ENCODE results near the gene MYO7B.

DNA sequence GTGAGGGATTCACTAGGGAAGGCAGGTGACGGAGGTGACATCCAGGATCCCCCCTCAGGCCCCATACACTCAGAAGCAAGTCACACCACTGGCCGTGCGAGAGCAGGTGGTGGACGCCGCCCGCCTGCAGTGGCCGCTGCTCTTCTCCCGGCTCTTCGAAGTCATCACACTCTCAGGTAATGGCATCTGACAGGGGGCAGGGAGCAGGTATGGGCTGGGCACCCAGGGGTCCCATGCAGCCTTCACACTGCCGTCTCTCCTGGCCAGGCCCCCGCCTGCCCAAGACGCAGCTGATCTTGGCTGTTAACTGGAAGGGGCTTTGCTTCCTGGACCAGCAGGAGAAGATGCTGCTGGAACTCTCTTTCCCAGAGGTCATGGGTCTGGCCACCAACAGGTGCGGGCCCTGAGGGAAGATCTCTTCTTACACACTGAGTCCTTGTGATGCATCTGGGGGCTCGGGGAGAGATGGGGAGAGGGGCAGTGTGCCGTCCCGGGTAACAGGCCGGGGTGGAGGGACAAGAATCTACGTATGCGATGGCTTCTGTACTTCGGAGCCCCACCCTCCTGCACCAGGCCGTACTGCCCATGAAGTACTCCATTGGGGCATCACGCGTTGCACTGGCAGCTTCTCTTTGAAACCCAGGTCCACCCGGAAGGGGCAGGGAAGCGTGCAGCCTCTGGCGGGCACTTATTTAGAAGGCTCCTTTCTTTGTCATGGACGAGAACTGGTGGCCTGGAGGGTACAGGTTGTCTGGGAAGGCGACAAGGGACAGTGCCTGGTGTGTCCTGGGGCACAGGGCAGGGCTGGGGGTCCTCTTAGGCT lies 91.6 kb downstream of the MYO7B start:
- no peak for TF ChIP-seq SRF (CRISPR knock-in tag; IDR thresholded peaks at IDR 0.05)
- TF ChIP-seq NBN (IDR thresholded peaks at IDR 0.05; ENCODE audit: low read depth), result no peak
- TF ChIP-seq CTCF (IDR thresholded peaks at IDR 0.05 in 2 of 3, conservative IDR thresholded peaks at IDR 0.05 in 1 of 3; ENCODE audit: insufficient read depth in 2 of 3, low read depth in 1 of 3, low read length in 3 of 3), result no peak
- TF ChIP-seq EP300 (IDR thresholded peaks at IDR 0.05; ENCODE audit: low read length), result no peak
- TF ChIP-seq, protein P1, sequence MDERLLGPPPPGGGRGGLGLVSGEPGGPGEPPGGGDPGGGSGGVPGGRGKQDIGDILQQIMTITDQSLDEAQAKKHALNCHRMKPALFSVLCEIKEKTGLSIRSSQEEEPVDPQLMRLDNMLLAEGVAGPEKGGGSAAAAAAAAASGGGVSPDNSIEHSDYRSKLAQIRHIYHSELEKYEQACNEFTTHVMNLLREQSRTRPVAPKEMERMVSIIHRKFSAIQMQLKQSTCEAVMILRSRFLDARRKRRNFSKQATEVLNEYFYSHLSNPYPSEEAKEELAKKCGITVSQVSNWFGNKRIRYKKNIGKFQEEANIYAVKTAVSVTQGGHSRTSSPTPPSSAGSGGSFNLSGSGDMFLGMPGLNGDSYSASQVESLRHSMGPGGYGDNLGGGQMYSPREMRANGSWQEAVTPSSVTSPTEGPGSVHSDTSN (CRISPR knock-in tag; IDR thresholded peaks at IDR 0.05; ENCODE audit: low read depth), result no peak
- TF ChIP-seq, protein P1 (tag; conservative IDR thresholded peaks at IDR 0.05; ENCODE audit: low read depth), result no peak
- TF ChIP-seq MBD2 (IDR thresholded peaks at IDR 0.05; ENCODE audit: borderline replicate concordance, low read depth), result no peak
- no peak for TF ChIP-seq ARHGAP35 (IDR thresholded peaks at IDR 0.05; ENCODE audit: partially characterized antibody)
- TF ChIP-seq RCOR1 (IDR thresholded peaks at IDR 0.05; ENCODE audit: borderline replicate concordance in 1 of 2, low read depth in 2 of 2, low read length in 2 of 2), result no peak
- no peak for TF ChIP-seq ZNF740 (CRISPR knock-in tag; IDR thresholded peaks at IDR 0.05)
- TF ChIP-seq ZNF740 (tag; IDR thresholded peaks at IDR 0.05), result no peak
- no peak for TF ChIP-seq POLR2AphosphoS2 (IDR thresholded peaks at IDR 0.05; ENCODE audit: low read length)

All from K562 (cell line).